ENCODE measurements around the gene DDX39B. TPM values are rescaled to one million over a fixed set of nuclear protein-coding genes. Genes with fewer than 3 reads are reported as not detected.
"Not testable (repeated sequence)": the region's sequence is repeated elsewhere in the genome, so short reads cannot be mapped to it uniquely, and the experiment has no call there.

The DDX39B gene
- total RNA-seq (207 and 287 TPM in 2 replicates), polyA plus RNA-seq (210 and 238 TPM in 2 replicates)

DNA sequence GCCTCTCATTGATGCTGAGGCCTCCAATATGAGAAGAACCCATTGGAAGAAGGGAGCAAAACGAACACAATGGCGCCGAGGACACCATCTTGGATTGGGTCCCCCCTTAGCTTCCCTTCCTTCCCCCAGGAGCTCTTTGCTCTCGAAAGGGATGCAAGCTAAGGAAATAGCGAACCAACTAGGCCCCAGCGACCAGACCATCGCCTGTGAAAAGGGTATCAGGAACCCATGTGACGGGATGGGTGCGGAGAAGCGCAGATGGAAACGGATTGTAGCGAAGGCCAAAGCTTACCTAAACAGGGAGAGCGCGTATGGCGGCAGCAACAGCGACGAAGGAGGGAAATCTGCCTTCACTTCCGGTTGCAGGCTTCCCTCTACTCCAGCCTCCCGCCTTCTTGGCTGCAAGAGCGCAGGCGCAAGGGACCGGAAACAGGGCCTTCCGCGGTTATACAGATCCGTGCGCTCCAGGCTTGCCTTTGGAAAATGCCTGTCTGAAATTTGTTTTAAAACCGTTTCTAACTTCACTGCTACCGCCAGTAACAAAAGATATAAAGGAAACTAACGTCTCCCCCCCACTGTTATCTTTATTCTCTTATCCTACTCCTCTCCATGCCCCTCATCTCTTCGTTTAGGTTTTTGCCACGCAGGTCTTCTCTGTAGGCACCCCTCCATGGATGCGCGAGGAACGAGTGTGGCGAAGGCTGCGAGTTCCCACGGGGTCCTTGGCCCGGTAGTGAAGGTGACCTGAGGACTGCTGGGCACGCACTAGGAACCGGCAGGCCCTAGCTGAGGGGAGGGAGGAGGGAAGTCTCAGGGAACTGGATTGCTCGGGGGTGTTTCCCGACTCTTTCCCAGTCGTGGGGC, at the start of gene DDX39B:
Gene DDX39B (minus strand): TSS at position 346 of the 864 bp plus-strand sequence. CDS start 1,471 bp downstream, outside the sequence.
- Histone ChIP-seq H2AFZ (peak within 1 kb of the TSS; percentile 81), H3K27ac (peak within 1 kb of the TSS; percentile 99), H3K9me2 (replicated peaks; ENCODE audit: insufficient read depth) (no peaks in the 10 kb centered on the region), H3K9me3 (ENCODE audit: low read depth) (no peaks in the 10 kb centered on the region), H3K36me3 (replicated peaks; ENCODE audit: insufficient read depth, low read depth) (no peaks in the 10 kb centered on the region), H3K4me3 (peak within 1 kb of the TSS; percentile 56), H3K4me1 (ENCODE audit: insufficient read depth) (peaks cover 19% of the 10 kb centered on the region), H3K4me2 (peak within 1 kb of the TSS; percentile 86), H3K79me2 (peaks cover 61% of the 10 kb centered on the region), H4K20me1 (ENCODE audit: insufficient read depth, poor library complexity, severe bottlenecking) (peaks cover 43% of the 10 kb centered on the region), H3K27me3 (no peaks in the 10 kb centered on the region)
- peak; percentile 98 for DNase-seq (ENCODE audit: low spot score)
- TF ChIP-seq, protein P1, sequence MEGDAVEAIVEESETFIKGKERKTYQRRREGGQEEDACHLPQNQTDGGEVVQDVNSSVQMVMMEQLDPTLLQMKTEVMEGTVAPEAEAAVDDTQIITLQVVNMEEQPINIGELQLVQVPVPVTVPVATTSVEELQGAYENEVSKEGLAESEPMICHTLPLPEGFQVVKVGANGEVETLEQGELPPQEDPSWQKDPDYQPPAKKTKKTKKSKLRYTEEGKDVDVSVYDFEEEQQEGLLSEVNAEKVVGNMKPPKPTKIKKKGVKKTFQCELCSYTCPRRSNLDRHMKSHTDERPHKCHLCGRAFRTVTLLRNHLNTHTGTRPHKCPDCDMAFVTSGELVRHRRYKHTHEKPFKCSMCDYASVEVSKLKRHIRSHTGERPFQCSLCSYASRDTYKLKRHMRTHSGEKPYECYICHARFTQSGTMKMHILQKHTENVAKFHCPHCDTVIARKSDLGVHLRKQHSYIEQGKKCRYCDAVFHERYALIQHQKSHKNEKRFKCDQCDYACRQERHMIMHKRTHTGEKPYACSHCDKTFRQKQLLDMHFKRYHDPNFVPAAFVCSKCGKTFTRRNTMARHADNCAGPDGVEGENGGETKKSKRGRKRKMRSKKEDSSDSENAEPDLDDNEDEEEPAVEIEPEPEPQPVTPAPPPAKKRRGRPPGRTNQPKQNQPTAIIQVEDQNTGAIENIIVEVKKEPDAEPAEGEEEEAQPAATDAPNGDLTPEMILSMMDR (IDR thresholded peaks at IDR 0.05; ENCODE audit: poor library complexity) = no peak
- TF ChIP-seq EZH2 (IDR thresholded peaks at IDR 0.05; ENCODE audit: borderline replicate concordance) (no peak), EZH2phosphoT487 (IDR thresholded peaks at IDR 0.05; ENCODE audit: low read depth, severe bottlenecking, unreplicated experiment) (no peak)
- 2% methylated on average over 43 of the region's 43 CpGs for WGBS (ENCODE audit: low lambda C conversion rate, missing lambda C conversion rate)

DNA sequence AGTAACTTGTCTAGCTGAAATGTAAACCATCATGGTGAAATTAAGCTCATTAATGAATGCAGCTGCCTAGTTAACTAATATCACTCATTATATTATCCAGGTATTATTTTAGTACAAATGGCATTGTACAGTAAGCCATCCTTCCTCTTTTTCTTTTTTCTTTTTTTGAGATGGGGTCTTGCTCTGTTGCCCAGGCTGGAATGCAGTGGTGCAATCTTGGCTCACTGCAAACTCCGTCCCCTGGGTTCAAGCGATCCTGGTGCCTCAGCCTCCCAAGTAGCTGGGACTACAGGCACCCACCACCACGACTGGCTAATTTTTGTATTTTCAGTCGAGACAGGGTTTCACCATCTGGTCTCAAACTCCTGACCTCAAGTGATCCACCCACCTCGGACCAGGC, 48.9 kb upstream of the DDX39B start:
- H3K4me1 ChIP-seq (ENCODE audit: insufficient read depth); H3K36me3 ChIP-seq (replicated peaks; ENCODE audit: insufficient read depth, low read depth); H3K9me3 ChIP-seq (ENCODE audit: low read depth); H4K20me1 ChIP-seq (ENCODE audit: insufficient read depth, poor library complexity, severe bottlenecking); DNase-seq (ENCODE audit: low spot score); H3K79me2 ChIP-seq; H3K27me3 ChIP-seq; H3K4me3 ChIP-seq; H3K27ac ChIP-seq; H3K9me2 ChIP-seq (replicated peaks; ENCODE audit: insufficient read depth); H3K4me2 ChIP-seq; H2AFZ ChIP-seq: not testable (repeated sequence)
- WGBS (ENCODE audit: low lambda C conversion rate, missing lambda C conversion rate) = 86% methylated on average over 5 of the region's 5 CpGs

DNA sequence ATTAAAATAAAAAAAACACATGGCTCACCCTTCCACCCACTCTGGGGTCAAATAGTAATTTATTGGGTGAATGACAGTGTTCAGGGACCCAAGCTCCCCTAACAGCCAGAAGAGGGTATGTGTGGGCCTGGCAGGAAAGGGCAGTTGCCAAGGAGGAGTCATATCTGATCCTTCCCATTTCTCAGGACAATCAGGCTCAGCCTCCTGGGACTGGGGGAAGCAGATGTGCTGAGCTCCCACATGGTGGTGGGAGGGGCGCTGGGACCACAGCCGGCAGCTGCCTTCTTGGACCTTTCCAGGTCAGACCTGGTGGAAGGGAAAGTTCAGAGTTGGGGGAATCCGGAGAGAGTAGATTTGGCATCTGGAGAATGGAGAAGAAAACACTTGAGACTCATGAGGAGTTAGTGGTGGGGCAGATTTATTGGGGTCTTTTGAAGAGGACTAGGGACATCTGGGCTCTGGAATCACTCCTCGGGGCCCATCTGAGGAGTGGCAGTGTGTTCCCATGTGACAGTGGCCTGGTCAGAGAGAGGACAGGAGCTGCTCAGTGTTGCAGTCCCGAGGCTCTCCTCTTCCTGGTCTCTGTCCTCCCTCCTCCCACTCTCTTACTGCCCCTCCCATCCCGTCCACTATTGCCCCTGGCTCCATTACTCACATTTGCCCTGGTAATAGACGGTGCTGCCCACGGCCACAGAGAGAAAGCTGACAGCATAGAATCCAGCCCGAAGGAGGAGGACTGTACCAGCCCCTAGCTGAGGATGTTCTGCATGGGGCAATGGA, 47.3 kb upstream of the DDX39B start:
- DNase-seq (ENCODE audit: low spot score) = no peak
- no peaks in the 10 kb centered on the region for H3K9me2 ChIP-seq (replicated peaks; ENCODE audit: insufficient read depth)
- no peaks in the 10 kb centered on the region for H3K27me3 ChIP-seq
- H3K27ac ChIP-seq = no peak overlapping the region
- H3K36me3 ChIP-seq (replicated peaks; ENCODE audit: insufficient read depth, low read depth) = no peaks in the 10 kb centered on the region
- no peaks in the 10 kb centered on the region for H3K79me2 ChIP-seq
- no peaks in the 10 kb centered on the region for H3K4me1 ChIP-seq (ENCODE audit: insufficient read depth)
- H4K20me1 ChIP-seq (ENCODE audit: insufficient read depth, poor library complexity, severe bottlenecking) = no peaks in the 10 kb centered on the region
- no peak overlapping the region for H3K4me3 ChIP-seq
- no peak overlapping the region for H2AFZ ChIP-seq
- TF ChIP-seq, protein P1 (IDR thresholded peaks at IDR 0.05; ENCODE audit: poor library complexity) = no peak
- TF ChIP-seq EZH2phosphoT487 (IDR thresholded peaks at IDR 0.05; ENCODE audit: low read depth, severe bottlenecking, unreplicated experiment) = no peak
- no peak for TF ChIP-seq EZH2 (IDR thresholded peaks at IDR 0.05; ENCODE audit: borderline replicate concordance)
- no peak overlapping the region for H3K4me2 ChIP-seq
- H3K9me3 ChIP-seq (ENCODE audit: low read depth) = no peaks in the 10 kb centered on the region
- WGBS (ENCODE audit: low lambda C conversion rate, missing lambda C conversion rate) = 64% methylated on average over 9 of the region's 9 CpGs

Measured in hepatocyte (in vitro differentiated cells).